ENCODE results near the gene SHROOM3. TPM values are rescaled to one million over a fixed set of nuclear protein-coding genes. Genes with fewer than 3 reads are reported as not detected.

SHROOM3 gene
- total RNA-seq, 1 donor from 2014 or later: 62.0 TPM

DNA sequence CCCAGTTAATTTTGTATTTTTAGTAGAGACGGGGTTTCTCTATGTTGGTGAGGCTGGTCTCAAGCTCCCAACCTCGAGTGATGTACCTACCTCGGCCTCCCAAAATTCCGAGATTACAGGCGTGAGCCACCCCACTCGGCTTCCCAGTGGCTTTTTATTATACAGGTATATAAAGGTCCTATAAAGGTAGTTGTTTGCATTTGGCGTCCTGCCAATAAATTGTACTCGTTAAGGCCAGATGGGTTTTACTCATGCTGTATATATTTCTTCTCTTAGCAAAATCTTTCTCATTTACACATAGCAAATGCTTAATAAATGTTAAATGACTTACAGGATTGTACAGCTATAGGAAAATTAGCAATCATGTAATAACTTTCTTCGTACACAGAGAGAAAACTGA is 6.9 kb downstream of the SHROOM3 start:
- H3K36me3 ChIP-seq: no peaks in the 10 kb centered on the region
- intact Hi-C loops (cut with DNase I): no loop called here
- H3K4me1 ChIP-seq: no peaks in the 10 kb centered on the region
- TF ChIP-seq, protein P1, sequence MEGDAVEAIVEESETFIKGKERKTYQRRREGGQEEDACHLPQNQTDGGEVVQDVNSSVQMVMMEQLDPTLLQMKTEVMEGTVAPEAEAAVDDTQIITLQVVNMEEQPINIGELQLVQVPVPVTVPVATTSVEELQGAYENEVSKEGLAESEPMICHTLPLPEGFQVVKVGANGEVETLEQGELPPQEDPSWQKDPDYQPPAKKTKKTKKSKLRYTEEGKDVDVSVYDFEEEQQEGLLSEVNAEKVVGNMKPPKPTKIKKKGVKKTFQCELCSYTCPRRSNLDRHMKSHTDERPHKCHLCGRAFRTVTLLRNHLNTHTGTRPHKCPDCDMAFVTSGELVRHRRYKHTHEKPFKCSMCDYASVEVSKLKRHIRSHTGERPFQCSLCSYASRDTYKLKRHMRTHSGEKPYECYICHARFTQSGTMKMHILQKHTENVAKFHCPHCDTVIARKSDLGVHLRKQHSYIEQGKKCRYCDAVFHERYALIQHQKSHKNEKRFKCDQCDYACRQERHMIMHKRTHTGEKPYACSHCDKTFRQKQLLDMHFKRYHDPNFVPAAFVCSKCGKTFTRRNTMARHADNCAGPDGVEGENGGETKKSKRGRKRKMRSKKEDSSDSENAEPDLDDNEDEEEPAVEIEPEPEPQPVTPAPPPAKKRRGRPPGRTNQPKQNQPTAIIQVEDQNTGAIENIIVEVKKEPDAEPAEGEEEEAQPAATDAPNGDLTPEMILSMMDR (IDR thresholded peaks at IDR 0.05): no peak
- no peak overlapping the region for H3K4me3 ChIP-seq
- no peaks in the 10 kb centered on the region for H3K27me3 ChIP-seq (ENCODE audit: low read depth)
- DNase-seq (no peak), ATAC-seq (no peak)
- H3K9me3 ChIP-seq: no peaks in the 10 kb centered on the region
- no peak overlapping the region for H3K27ac ChIP-seq

- ATAC-seq (no peak), DNase-seq (no peak)
- Histone ChIP-seq H3K4me3 (no peak overlapping the region), H3K36me3 (no peaks in the 10 kb centered on the region), H3K27me3 (ENCODE audit: low read depth) (no peaks in the 10 kb centered on the region), H3K27ac (no peak overlapping the region), H3K9me3 (no peaks in the 10 kb centered on the region), H3K4me1 (no peaks in the 10 kb centered on the region)
- intact Hi-C loops (cut with DNase I): no loop called here
- TF ChIP-seq, protein P1 (IDR thresholded peaks at IDR 0.05): no peak
Observed at GRCh38 chr4:76442807-76443206, 7.8 kb downstream of the SHROOM3 start.

DNA sequence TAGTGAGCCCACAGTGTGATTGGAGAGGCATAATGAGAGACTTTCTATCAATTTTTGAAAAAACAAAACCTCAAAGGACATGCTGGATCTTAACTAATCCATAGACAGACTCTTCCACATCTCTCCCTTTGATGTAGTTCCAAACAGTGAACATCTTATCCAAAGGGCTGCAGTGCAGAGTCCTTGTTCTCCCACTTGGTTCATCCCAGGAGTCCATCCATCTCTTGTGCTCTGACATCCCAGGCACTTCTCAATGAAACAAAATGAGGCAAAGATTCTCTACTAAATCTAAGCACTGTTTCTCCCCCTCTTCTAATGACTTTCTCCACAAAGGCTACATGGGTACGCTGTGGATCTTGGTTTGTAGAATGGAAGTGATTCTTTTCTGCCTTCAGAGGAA is 8.3 kb downstream of the SHROOM3 start:
- Histone ChIP-seq H3K9me3 (no peaks in the 10 kb centered on the region), H3K4me3 (no peak overlapping the region), H3K36me3 (no peaks in the 10 kb centered on the region), H3K27me3 (ENCODE audit: low read depth) (no peaks in the 10 kb centered on the region), H3K27ac (no peak overlapping the region), H3K4me1 (no peaks in the 10 kb centered on the region)
- intact Hi-C loops (cut with DNase I): no loop called here
- TF ChIP-seq, protein P1 (IDR thresholded peaks at IDR 0.05): no peak
- no peak for DNase-seq
- no peak for ATAC-seq

- Histone ChIP-seq H3K4me3 (no peak overlapping the region), H3K36me3 (no peaks in the 10 kb centered on the region), H3K27ac (no peak overlapping the region), H3K4me1 (no peaks in the 10 kb centered on the region), H3K27me3 (ENCODE audit: low read depth) (no peaks in the 10 kb centered on the region), H3K9me3 (no peaks in the 10 kb centered on the region)
- DNase-seq (no peak), ATAC-seq (no peak)
- TF ChIP-seq, protein P1 (IDR thresholded peaks at IDR 0.05): no peak
- intact Hi-C loops (cut with DNase I): no loop called here
Observed at GRCh38 chr4:76445911-76446310, 10.9 kb downstream of the SHROOM3 start.

DNA sequence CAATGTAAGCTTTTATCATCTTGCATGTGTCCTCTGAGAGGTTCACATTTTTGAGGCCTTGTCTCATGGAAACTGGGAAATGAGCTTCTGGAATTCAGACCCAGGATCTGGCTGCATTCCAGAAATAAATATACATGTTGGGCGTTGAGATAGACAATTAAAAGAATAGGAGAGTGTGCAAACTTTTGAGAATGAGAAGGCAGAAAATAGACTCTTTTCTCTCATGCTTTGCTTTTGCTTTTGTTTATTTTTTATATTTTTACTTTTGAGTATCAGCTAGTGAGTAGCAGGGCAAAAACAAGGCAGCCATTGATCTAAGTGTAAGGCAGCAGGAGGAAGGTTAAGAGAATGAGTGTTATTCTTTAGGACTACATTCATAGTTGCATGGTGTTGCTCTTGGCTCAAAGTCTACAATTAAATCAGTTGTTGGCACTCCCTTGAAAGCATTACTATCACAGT is 12.4 kb downstream of the SHROOM3 start:
- intact Hi-C loops (cut with DNase I): no loop called here
- DNase-seq: no peak
- H3K27me3 ChIP-seq (ENCODE audit: low read depth): no peaks in the 10 kb centered on the region
- TF ChIP-seq, protein P1 (IDR thresholded peaks at IDR 0.05): no peak
- H3K4me1 ChIP-seq: no peaks in the 10 kb centered on the region
- ATAC-seq: no peak
- H3K9me3 ChIP-seq: no peaks in the 10 kb centered on the region
- no peaks in the 10 kb centered on the region for H3K36me3 ChIP-seq
- H3K27ac ChIP-seq: no peak overlapping the region
- H3K4me3 ChIP-seq: no peak overlapping the region

DNA sequence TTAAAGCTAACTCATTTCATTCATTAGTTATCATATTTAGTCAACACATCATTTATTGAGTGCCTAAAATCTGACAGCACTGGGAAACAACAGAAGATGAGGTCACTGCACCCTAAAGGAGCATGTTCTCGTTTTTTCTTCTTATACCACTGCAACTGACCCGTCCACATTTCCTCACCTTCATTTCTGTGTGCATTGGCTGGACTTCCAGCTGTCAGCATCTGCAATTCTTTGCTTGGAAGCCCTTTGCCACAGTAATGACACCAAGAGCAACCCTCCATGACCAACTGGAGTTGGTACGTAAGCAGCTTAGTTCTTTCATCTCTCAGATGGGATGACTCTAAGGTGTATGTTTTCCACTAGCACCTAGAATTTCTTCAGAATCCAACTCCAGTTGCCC is 13.2 kb downstream of the SHROOM3 start:
- intact Hi-C loops (cut with DNase I): no loop called here

More for the DNA sequence above, 13.2 kb downstream of the SHROOM3 start:
- Histone ChIP-seq H3K27me3 (ENCODE audit: low read depth) (no peaks in the 10 kb centered on the region), H3K4me3 (no peak overlapping the region), H3K27ac (no peak overlapping the region), H3K36me3 (no peaks in the 10 kb centered on the region), H3K9me3 (no peaks in the 10 kb centered on the region), H3K4me1 (no peaks in the 10 kb centered on the region)
- no peak for ATAC-seq
- TF ChIP-seq, protein P1 (IDR thresholded peaks at IDR 0.05): no peak
- DNase-seq: no peak
